Measurements from ENCODE around the gene GORASP2. TPM values are rescaled to one million over a fixed set of nuclear protein-coding genes. Genes with fewer than 3 reads are reported as not detected.
"Not testable (repeated sequence)": the region's sequence is repeated elsewhere in the genome, so short reads cannot be mapped to it uniquely, and the experiment has no call there.

The GORASP2 gene
- polyA plus RNA-seq, 2 donors, result 27.6 to 49.5 TPM

- Histone ChIP-seq H3K27ac (ENCODE audit: low read depth in 2 of 2, low read length in 1 of 2) (no peak overlapping the region), H3K4me1 (ENCODE audit: control insufficient read depth in 2 of 2, insufficient read depth in 2 of 2, low read length in 1 of 2) (no peaks in the 10 kb centered on the region), H3K4me3 (ENCODE audit: low read depth in 1 of 2, low read length in 2 of 2) (no peak overlapping the region), H3K9me3 (ENCODE audit: control insufficient read depth in 2 of 2, insufficient read depth in 1 of 2, low read depth in 1 of 2, low read length in 1 of 2) (no peaks in the 10 kb centered on the region), H3K36me3 (ENCODE audit: control insufficient read depth in 2 of 2, insufficient read depth in 2 of 2, low read length in 1 of 2) (no peaks in the 10 kb centered on the region), H3K27me3 (ENCODE audit: control insufficient read depth in 1 of 2, insufficient read depth in 2 of 2, low read length in 2 of 2) (no peaks in the 10 kb centered on the region)
- WGBS, 2 donors, result 87% methylated on average over 9 of the region's 9 CpGs
These were observed 36.6 kb upstream of the GORASP2 start for GRCh38 chr2:170892391-170892951.

- H3K4me3 ChIP-seq (ENCODE audit: low read depth in 1 of 2, low read length in 2 of 2), result no peak overlapping the region
- no peak overlapping the region for H3K27ac ChIP-seq (ENCODE audit: low read depth in 2 of 2, low read length in 1 of 2)
- 39 to 57% methylated on average over 3 of the region's 3 CpGs for WGBS, 2 donors
- H3K27me3 ChIP-seq (ENCODE audit: control insufficient read depth in 1 of 2, insufficient read depth in 2 of 2, low read length in 2 of 2), result no peaks in the 10 kb centered on the region
- no peaks in the 10 kb centered on the region for H3K4me1 ChIP-seq (ENCODE audit: control insufficient read depth in 2 of 2, insufficient read depth in 2 of 2, low read length in 1 of 2)
- H3K9me3 ChIP-seq (ENCODE audit: control insufficient read depth in 2 of 2, insufficient read depth in 1 of 2, low read depth in 1 of 2, low read length in 1 of 2), result no peaks in the 10 kb centered on the region
- H3K36me3 ChIP-seq (ENCODE audit: control insufficient read depth in 2 of 2, insufficient read depth in 2 of 2, low read length in 1 of 2), result no peaks in the 10 kb centered on the region
These were observed 33.9 kb upstream of the GORASP2 start for GRCh38 chr2:170895023-170895757.

GRCh38 chr2:170896622-170897021, 32.4 kb upstream of the GORASP2 start:
- H3K9me3 ChIP-seq (ENCODE audit: control insufficient read depth in 2 of 2, insufficient read depth in 1 of 2, low read depth in 1 of 2, low read length in 1 of 2), result no peaks in the 10 kb centered on the region
- 66 to 93% methylated on average over 4 of the region's 4 CpGs for WGBS, 2 donors
- no peaks in the 10 kb centered on the region for H3K36me3 ChIP-seq (ENCODE audit: control insufficient read depth in 2 of 2, insufficient read depth in 2 of 2, low read length in 1 of 2)
- no peaks in the 10 kb centered on the region for H3K27me3 ChIP-seq (ENCODE audit: control insufficient read depth in 1 of 2, insufficient read depth in 2 of 2, low read length in 2 of 2)
- no peaks in the 10 kb centered on the region for H3K4me1 ChIP-seq (ENCODE audit: control insufficient read depth in 2 of 2, insufficient read depth in 2 of 2, low read length in 1 of 2)
- no peak overlapping the region for H3K4me3 ChIP-seq (ENCODE audit: low read depth in 1 of 2, low read length in 2 of 2)
- no peak overlapping the region for H3K27ac ChIP-seq (ENCODE audit: low read depth in 2 of 2, low read length in 1 of 2)

GRCh38 chr2:170897108-170897507, 31.9 kb upstream of the GORASP2 start:
- Histone ChIP-seq H3K27me3 (ENCODE audit: control insufficient read depth in 1 of 2, insufficient read depth in 2 of 2, low read length in 2 of 2) (no peaks in the 10 kb centered on the region), H3K4me3 (ENCODE audit: low read depth in 1 of 2, low read length in 2 of 2) (no peak overlapping the region), H3K9me3 (ENCODE audit: control insufficient read depth in 2 of 2, insufficient read depth in 1 of 2, low read depth in 1 of 2, low read length in 1 of 2) (no peaks in the 10 kb centered on the region), H3K4me1 (ENCODE audit: control insufficient read depth in 2 of 2, insufficient read depth in 2 of 2, low read length in 1 of 2) (no peaks in the 10 kb centered on the region), H3K36me3 (ENCODE audit: control insufficient read depth in 2 of 2, insufficient read depth in 2 of 2, low read length in 1 of 2) (no peaks in the 10 kb centered on the region), H3K27ac (ENCODE audit: low read depth in 2 of 2, low read length in 1 of 2) (no peak overlapping the region)
- WGBS, 2 donors, result 91% methylated on average over 6 of the region's 6 CpGs

GRCh38 chr2:170905864-170906263, 23.2 kb upstream of the GORASP2 start:
- Histone ChIP-seq H3K27me3 (ENCODE audit: control insufficient read depth in 1 of 2, insufficient read depth in 2 of 2, low read length in 2 of 2) (no peaks in the 10 kb centered on the region), H3K9me3 (ENCODE audit: control insufficient read depth in 2 of 2, insufficient read depth in 1 of 2, low read depth in 1 of 2, low read length in 1 of 2) (peaks cover 3 to 5% of the 10 kb centered on the region in 2 donors)
- 39 to 43% methylated on average over 5 of the region's 5 CpGs for WGBS, 2 donors

GRCh38 chr2:170911314-170911889, 17.7 kb upstream of the GORASP2 start:
- Histone ChIP-seq H3K9me3 (ENCODE audit: control insufficient read depth in 2 of 2, insufficient read depth in 1 of 2, low read depth in 1 of 2, low read length in 1 of 2) (peaks cover 6 to 12% of the 10 kb centered on the region in 2 donors), H3K27me3 (ENCODE audit: control insufficient read depth in 1 of 2, insufficient read depth in 2 of 2, low read length in 2 of 2) (no peaks in the 10 kb centered on the region), H3K27ac (ENCODE audit: low read depth in 2 of 2, low read length in 1 of 2) (no peak overlapping the region), H3K4me3 (ENCODE audit: low read depth in 1 of 2, low read length in 2 of 2) (no peak overlapping the region), H3K36me3 (ENCODE audit: control insufficient read depth in 2 of 2, insufficient read depth in 2 of 2, low read length in 1 of 2) (no peaks in the 10 kb centered on the region), H3K4me1 (ENCODE audit: control insufficient read depth in 2 of 2, insufficient read depth in 2 of 2, low read length in 1 of 2) (peaks cover 0 to 2% of the 10 kb centered on the region in 2 donors)
- 80 to 88% methylated on average over 5 of the region's 5 CpGs for WGBS, 2 donors

More at GRCh38 chr2:170905864-170906263, 23.2 kb upstream of the GORASP2 start:
- Histone ChIP-seq H3K4me1 (ENCODE audit: control insufficient read depth in 2 of 2, insufficient read depth in 2 of 2, low read length in 1 of 2) (no peaks in the 10 kb centered on the region), H3K4me3 (ENCODE audit: low read depth in 1 of 2, low read length in 2 of 2) (no peak overlapping the region), H3K27ac (ENCODE audit: low read depth in 2 of 2, low read length in 1 of 2) (no peak overlapping the region), H3K36me3 (ENCODE audit: control insufficient read depth in 2 of 2, insufficient read depth in 2 of 2, low read length in 1 of 2) (no peaks in the 10 kb centered on the region)

GRCh38 chr2:170914994-170915666, 13.9 kb upstream of the GORASP2 start:
- H3K27me3 ChIP-seq (ENCODE audit: control insufficient read depth in 1 of 2, insufficient read depth in 2 of 2, low read length in 2 of 2); H3K36me3 ChIP-seq (ENCODE audit: control insufficient read depth in 2 of 2, insufficient read depth in 2 of 2, low read length in 1 of 2); H3K4me3 ChIP-seq (ENCODE audit: low read depth in 1 of 2, low read length in 2 of 2); H3K4me1 ChIP-seq (ENCODE audit: control insufficient read depth in 2 of 2, insufficient read depth in 2 of 2, low read length in 1 of 2); H3K27ac ChIP-seq (ENCODE audit: low read depth in 2 of 2, low read length in 1 of 2): not testable (repeated sequence)
- 92 to 99% methylated on average over 17 of the region's 17 CpGs for WGBS, 2 donors
- peaks cover 14 to 17% of the 10 kb centered on the region in 2 donors for H3K9me3 ChIP-seq (ENCODE audit: control insufficient read depth in 2 of 2, insufficient read depth in 1 of 2, low read depth in 1 of 2, low read length in 1 of 2)

- WGBS, 2 donors, result 95 to 98% methylated on average over 11 of the region's 11 CpGs
- Histone ChIP-seq H3K9me3 (ENCODE audit: control insufficient read depth in 2 of 2, insufficient read depth in 1 of 2, low read depth in 1 of 2, low read length in 1 of 2) (peaks cover 11 to 17% of the 10 kb centered on the region in 2 donors), H3K27me3 (ENCODE audit: control insufficient read depth in 1 of 2, insufficient read depth in 2 of 2, low read length in 2 of 2) (no peaks in the 10 kb centered on the region), H3K36me3 (ENCODE audit: control insufficient read depth in 2 of 2, insufficient read depth in 2 of 2, low read length in 1 of 2) (no peaks in the 10 kb centered on the region), H3K4me3 (ENCODE audit: low read depth in 1 of 2, low read length in 2 of 2) (no peak overlapping the region), H3K27ac (ENCODE audit: low read depth in 2 of 2, low read length in 1 of 2) (no peak overlapping the region), H3K4me1 (ENCODE audit: control insufficient read depth in 2 of 2, insufficient read depth in 2 of 2, low read length in 1 of 2) (peaks cover 0 to 2% of the 10 kb centered on the region in 2 donors)
These were observed 11.7 kb upstream of the GORASP2 start for GRCh38 chr2:170917219-170917913.

GRCh38 chr2:170917957-170918356, 11.1 kb upstream of the GORASP2 start:
- Histone ChIP-seq H3K4me3 (ENCODE audit: low read depth in 1 of 2, low read length in 2 of 2) (no peak overlapping the region), H3K9me3 (ENCODE audit: control insufficient read depth in 2 of 2, insufficient read depth in 1 of 2, low read depth in 1 of 2, low read length in 1 of 2) (peaks cover 11 to 17% of the 10 kb centered on the region in 2 donors), H3K27me3 (ENCODE audit: control insufficient read depth in 1 of 2, insufficient read depth in 2 of 2, low read length in 2 of 2) (no peaks in the 10 kb centered on the region), H3K36me3 (ENCODE audit: control insufficient read depth in 2 of 2, insufficient read depth in 2 of 2, low read length in 1 of 2) (no peaks in the 10 kb centered on the region), H3K4me1 (ENCODE audit: control insufficient read depth in 2 of 2, insufficient read depth in 2 of 2, low read length in 1 of 2) (peaks cover 0 to 2% of the 10 kb centered on the region in 2 donors), H3K27ac (ENCODE audit: low read depth in 2 of 2, low read length in 1 of 2) (no peak overlapping the region)
- WGBS, 2 donors, result 93 to 94% methylated on average over 5 of the region's 5 CpGs
